ENCODE data around the gene ISL2.
"Not testable (repeated sequence)": the region's sequence is repeated elsewhere in the genome, so short reads cannot be mapped to it uniquely, and the experiment has no call there.

The ISL2 gene

DNA sequence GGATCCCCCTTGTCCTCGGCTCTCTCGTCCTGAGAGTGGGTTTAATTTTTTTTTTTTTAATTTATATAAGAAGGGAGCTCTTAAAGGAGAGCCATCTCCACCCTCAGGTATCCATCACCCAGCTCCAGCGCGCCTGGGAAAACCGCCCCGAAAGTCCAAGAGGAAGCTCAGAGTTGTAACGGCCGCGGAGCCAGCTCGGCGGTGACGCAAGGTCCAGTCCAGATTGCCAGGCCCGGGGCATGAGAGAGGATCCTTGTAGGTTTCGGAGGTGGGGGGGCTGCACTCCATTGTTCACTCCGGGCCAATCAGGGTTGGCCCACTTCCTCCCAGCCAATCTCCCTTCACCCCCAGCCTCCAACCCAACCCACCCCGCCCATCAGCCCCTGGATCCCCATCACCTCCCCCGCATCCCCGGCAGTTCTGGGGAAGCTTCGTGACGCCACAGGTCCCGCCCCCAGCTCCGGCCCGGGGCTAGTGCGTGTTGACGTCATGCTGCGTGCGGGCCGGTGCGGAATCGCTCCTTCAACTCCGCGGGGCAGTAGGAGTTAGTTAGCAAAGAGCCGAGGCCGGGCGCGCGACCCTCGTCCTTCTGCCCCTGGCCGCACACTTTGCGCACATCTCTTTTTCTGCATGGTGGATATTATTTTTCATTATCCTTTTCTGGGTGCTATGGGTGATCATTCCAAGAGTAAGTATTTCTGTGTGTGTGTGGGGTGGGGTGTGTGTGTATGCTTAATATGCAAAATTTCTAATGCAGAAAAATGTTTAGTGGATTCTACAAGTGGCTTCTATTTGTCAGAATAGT, at the start of gene ISL2:
TSS of gene ISL2 (plus strand) at position 520 of the 805 bp plus-strand sequence. CDS start at position 631, 111 bp downstream.
- DNase-seq, result peak; percentile 77

GRCh38 chr15:76289582-76289981, 47.0 kb upstream of the ISL2 start:
- no peak for DNase-seq

DNA sequence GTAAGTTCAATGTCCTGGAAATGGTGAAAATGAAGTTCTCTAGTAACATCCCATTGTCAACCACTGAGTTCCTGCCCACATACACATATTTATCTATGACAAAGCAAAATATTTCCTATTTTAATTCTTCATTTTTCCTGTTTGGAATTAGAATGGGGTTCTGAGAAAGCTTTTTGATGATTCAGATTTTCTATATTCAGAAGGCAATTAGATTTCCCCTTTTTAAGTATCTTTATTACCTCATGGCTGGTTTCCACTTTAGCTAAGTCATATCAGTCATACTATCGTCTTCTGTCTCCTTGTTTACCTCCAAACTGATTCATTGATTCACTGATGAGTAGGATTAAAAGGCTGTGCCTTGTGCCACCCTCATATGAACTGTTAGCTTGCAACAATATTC, 43.2 kb upstream of the ISL2 start:
- DNase-seq, result peak; percentile 73

GRCh38 chr15:76294463-76294862, 42.1 kb upstream of the ISL2 start:
- not testable (repeated sequence) for DNase-seq

GRCh38 chr15:76296849-76297248, 39.7 kb upstream of the ISL2 start:
- no peak for DNase-seq

- DNase-seq, result not testable (repeated sequence)
Measured at GRCh38 chr15:76297951-76298350, 38.6 kb upstream of the ISL2 start.

DNA sequence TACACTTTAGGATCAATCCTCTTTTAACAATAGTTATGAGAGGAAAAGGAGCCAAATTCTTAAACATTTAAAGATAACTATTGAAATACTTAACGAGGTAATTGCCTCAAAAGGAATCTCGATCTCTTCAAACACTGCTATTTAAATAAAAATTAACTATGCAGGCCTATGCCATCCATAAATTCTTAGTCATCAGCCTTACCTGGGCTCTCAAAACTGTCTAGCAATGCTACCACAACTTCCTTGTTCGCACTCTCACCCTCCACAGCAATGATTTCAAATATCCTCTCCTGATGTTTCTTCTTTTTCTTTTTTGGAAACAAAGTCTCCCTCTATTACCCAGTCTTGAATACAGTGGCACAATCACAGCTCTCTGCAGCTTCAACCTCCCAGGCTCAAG, 37.6 kb upstream of the ISL2 start:
- DNase-seq, result no peak

DNA sequence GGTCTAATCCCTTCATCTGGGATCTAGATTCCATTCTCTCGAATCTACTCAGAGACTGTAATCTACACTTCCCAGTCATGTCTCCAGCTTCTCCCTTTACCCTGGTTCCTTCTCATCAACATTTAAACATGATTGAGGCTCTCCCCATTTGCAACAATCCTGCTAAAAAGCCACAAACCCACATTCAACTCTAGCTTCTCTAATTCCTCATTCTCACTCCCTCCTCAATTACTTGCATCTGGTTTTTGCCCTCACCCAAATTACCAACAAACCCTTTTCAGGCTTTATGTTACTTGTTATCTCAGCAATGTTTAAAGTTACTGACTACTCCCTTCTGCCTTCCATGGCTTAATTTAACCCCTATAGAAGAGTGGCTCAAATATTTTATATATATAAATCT, 36.8 kb upstream of the ISL2 start:
- DNase-seq, result no peak

- DNase-seq, result no peak
Measured at GRCh38 chr15:76303909-76304308, 32.7 kb upstream of the ISL2 start.

DNA sequence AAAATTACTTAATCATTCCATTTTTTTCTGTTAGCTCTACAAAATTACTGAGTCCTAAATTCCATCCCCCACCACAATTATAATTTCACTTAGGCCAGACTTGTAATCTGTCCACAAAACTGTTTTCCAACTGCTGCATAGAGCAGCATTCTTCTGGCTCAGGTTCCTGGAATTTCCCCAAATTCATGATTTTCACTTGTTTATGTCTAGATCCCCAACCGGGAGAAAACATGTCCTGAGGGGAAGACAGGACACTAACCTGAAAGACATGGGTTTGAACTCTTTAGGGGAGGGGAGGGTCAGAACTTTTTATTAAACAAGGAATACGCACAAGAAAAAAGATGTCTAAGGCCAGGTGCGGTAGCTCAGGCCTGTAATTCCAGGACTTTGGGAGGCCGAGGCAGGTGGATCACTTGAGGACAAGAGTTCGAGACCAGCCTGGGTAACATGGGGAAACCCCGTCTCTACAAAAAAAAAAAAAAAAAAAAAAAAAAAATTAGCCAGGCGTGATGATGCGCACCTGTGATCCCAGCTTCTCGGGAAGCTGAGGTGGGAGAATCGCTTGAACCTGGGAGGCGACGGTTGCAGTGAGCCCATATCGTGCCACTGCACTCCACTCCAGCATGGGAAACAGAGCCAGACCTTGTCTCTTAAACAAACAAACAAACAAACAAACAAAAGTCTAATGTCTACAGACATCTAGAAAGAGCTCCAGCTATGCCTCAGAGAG, 26.8 kb upstream of the ISL2 start:
- no peak for DNase-seq

DNA sequence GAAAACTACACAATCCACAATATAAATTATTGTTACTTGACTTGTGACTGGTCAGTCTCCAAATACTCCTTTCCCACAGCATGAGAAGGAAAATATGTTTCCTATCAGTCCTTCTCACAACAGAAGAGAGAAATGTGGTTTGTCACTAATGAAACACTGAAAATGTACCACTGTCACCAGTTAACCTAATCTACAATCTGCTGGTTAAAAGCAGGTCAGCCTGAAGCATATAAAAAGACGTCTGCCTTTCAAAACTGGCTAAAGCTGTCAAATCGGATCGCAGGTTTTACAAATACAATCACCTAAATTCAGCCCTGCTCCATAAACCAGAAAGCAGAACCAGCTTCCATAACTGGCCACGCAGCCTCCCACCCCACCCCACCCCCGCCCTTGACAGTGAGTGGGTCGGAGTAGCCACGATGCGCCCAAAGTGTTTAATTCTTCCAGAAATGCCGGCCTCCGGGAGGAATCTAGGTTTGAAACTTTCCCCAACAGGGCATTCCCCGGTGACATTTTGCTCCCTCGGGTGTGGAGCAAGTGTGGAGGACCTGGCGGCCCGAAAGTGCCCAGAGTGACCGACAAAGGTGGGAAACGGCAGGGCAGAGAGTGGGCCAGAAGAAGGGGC, 26.0 kb upstream of the ISL2 start:
- peak; percentile 40 for DNase-seq

DNA sequence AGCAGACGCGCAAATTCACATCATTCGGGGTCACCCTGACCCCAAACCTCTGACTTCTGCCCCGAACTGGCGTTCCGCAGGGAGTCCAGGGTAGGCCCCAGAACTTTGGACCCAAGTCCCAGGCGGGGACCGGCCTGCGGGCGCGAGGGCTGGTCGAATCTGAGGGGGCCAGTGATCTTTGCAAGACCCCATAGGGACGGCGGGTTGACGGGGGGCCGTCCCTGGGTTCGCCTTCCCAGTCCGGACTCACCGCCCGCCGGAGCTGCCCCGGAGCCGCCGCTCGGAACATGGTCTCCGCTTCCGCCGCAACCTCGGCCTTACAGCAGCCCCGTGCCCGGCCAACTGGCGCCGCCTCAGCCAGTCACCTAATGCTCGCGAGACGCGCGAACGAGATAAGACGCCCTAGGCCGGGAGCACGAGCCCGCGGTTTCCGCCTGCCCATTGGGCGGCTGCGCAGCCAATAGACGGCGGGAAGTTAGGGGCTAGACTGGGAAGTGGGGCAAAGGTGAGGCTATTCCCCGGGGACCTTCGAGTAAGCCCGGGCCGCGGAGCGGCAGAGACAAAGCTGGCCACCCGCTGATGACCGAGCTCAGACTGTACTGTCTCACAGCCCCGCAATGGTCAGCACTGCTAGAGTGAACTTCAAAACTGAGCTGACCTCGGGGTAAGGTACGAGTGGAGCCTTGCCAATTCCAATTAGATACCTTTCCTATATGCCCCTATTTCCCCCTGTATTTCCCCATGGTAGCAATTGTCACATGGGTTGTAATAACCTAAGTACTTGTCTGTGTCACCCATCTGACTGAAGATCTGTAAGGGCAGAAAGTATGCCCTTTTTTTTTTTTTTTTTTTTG, 25.2 kb upstream of the ISL2 start, which contains the start of gene ETFA:
TSS of gene ETFA (minus strand) at position 370 of the 854 bp plus-strand sequence. CDS start at position 289, 81 bp downstream.
- peak; percentile 96 for DNase-seq

- no peak for DNase-seq
Measured at GRCh38 chr15:76312540-76313174, 23.9 kb upstream of the ISL2 start.

DNA sequence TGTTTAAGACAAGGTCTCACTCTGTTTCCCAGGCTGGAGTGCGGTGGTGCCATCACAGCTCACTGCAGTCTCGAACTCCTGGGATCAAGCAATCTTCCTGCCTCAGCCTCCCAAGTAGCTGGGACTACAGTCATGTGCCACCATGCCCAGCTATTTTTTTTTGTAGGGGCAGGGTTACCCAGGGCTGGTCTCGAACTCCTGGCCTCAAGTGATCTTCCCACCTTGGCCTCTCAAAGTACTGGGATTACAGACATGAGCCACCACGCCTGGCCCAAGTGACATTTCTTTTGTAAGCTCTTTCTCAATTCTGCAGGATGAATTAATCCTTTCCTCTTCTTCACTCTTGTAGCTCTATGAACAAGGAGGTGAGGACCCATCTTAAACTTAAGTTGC, 23.4 kb upstream of the ISL2 start:
- not testable (repeated sequence) for DNase-seq

DNA sequence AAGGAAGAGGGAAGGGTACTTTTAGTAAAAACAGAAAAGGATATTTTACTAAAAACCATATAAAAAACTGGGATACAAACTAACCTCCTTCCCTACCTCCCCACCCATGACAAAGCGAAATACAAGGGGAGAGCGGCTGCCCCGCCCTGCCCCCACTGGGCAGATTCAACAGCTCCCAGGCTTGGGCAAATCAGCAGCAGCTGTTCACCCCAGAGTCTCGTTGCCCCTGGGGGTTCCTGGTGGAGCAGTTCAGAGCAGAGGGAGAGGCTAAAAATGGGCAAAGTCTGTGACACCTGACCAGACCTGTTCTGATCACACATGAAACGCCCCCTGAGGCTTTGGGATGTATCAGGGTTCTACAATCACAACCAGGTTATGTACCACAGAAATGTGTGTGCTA, 22.8 kb upstream of the ISL2 start:
- DNase-seq, result no peak

- DNase-seq, result no peak
Measured at GRCh38 chr15:76320012-76320411, 16.6 kb upstream of the ISL2 start.

DNA sequence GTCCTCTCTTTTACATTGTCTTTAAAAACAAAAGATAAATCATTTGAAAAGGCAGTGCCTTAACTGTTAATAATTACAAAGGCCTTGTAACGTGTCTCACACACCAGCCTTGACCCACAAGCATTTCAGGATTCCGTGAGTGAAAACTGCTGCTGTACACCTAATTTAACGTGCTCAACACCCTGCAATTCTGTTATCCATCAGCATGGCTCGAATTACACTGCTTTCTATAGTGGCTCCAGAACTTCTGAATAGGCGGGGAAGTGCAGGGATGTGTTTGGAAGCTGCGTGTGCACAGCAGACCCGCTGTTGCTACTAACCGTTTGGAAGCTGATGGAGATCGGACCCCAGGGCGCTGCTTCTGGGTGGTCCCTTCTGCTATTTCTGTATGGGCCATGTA, 15.4 kb upstream of the ISL2 start:
- no peak for DNase-seq

DNA sequence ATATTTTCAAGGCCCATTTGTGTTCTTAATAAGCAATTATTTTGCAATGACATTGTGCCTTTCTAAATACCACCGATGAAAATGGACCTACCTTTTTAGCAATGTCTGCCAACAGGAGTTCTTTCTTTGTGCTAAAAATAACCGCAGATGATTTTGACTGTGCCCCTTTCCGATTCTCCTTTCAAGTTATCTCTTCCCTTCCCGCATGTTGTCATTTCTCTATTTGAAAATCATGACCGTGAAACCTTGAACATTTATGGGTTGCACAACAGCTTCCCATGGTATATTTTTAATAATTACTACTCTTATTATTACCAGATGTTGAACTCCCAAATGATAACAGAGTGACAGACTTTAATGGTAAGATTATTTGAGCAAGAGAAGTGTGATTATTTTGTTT, 15.0 kb upstream of the ISL2 start:
- no peak for DNase-seq

GRCh38 chr15:76324066-76324465, 12.5 kb upstream of the ISL2 start:
- DNase-seq, result no peak

GRCh38 chr15:76325704-76326103, 10.9 kb upstream of the ISL2 start:
- no peak for DNase-seq

DNA sequence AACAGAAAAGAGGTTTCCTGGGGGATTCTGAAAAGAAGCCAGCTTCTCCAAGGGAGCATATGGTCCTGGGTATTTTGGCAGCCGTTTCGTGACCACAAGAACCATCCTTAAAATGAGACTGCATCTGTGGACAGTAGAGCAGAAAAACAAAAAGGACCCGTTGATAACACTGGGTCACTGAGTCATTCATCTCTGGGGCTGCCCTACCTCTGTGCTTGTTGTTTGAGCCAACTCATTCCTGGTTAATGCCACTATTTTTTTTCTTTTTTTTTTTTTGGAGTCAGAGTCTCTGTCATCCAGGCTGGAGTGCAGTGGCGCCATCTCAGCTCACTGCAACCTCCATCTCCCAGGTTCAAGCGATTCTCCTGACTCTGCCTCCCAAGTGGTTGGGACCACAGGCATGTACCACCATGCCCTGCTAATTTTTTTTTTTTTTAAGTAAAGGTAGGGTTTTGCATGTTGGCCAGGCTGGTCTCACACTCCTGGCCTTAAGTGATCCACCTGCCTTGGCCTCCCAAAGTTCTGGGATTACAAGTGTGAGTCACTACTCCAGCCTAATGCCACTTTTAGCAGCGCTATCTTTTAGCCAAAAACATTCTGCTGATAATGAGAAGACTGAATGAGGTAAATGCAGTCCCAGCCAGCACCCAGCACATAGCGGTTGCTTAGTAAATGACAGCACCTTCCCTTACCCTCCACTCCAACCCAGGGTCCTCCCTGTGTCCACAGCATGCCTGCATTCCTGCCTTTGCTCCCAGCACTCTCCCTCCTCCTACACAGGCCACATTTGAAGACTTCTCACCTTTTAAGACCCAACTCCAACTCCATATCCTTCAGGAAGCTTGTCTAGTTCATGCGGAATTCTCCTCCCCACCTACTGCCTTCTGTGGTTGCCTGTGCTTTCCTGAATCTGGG, 9.1 kb upstream of the ISL2 start:
- no peak for DNase-seq
